Activated CD8-positive, alpha-beta T cell treated with anti-CD3 and anti-CD28 coated beads, Interleukin-2, amount 10 ng/mL, durations not matched to agents 7 days and 5 days (primary cell): ENCODE measurements around the gene DPH7. TPM values are rescaled to one million over a fixed set of nuclear protein-coding genes. Genes with fewer than 3 reads are reported as not detected.
"Not testable (repeated sequence)": the region's sequence is repeated elsewhere in the genome, so short reads cannot be mapped to it uniquely, and the experiment has no call there.

Experiments
- ATAC-seq: fragments of 150-1000 bp; cut with Tn5 transposase; one replicate; pipeline ENCODE4 v1.10.0; 2021; ENCODE audit warnings: moderate library complexity
- CTCF ChIA-PET: fragments of 350-600 bp; sonication (Branson Sonifier 250); formaldehyde crosslinking; loops from one replicate; lab custom pipeline; 2021; ENCODE audit warnings: antibody characterized with exemption; lab: Charles Lee
- POLR2A ChIA-PET: fragments of 350-600 bp; sonication (Branson Sonifier 250); formaldehyde crosslinking; loops from one replicate; lab custom pipeline; 2021; ENCODE audit warnings: antibody characterized with exemption; lab: Charles Lee
- DNase-seq: peaks from one replicate; pipeline ENCODE4 v3.0.0-alpha.2; 2020
- H3K27ac Mint-ChIP-seq: one replicate; pipeline ENCODE4 v1.8.0; 2021; ENCODE audit warnings: mild to moderate bottlenecking, mixed read lengths
- H3K27me3 Mint-ChIP-seq: one replicate; pipeline ENCODE4 v1.8.0; 2021; ENCODE audit warnings: low read depth, mixed read lengths
- H3K36me3 Mint-ChIP-seq: one replicate; pipeline ENCODE4 v1.8.0; 2021; ENCODE audit warnings: low read depth, mixed read lengths
- H3K4me1 Mint-ChIP-seq: one replicate; pipeline ENCODE4 v1.8.0; 2021; ENCODE audit warnings: low read depth, mixed read lengths
- H3K4me3 Mint-ChIP-seq: one replicate; pipeline ENCODE4 v1.8.0; 2021; ENCODE audit warnings: mild to moderate bottlenecking, mixed read lengths
- H3K9me3 Mint-ChIP-seq: one replicate; pipeline ENCODE4 v1.8.0; 2022; ENCODE audit warnings: mixed read lengths; ENCODE audit not compliant: insufficient read depth
- total RNA-seq, 2 experiments: library from RNA; stranded (reverse); gene quantifications; one replicate each; pipeline ENCODE4 v1.2.3, GENCODE V29; 2021

Gene DPH7
- total RNA-seq, 2 experiments from 2014 or later: 36.8 to 37.1 TPM

DNA sequence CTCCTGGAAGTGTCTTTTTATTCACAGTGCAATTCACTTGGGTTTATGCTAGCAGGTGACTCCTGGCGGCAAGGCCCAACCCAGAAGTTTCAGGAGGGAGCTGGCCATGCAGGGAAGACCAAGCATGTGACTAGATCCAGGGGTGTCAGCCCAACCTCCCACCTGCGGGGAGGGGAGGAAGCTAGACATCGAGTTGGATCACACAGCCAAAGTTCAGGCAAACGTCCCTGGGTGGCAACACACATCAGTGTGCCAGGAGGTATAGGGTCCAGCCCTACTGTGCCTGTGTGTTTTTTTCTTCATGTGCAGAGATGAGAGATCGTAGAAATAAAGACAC is 53.8 kb downstream of the DPH7 start:
- no peaks in the 10 kb centered on the region for H3K36me3 Mint-ChIP-seq
- DNase-seq (no peak), ATAC-seq (no peak)
- no peaks in the 10 kb centered on the region for H3K9me3 Mint-ChIP-seq
- H3K4me3 Mint-ChIP-seq: no peak overlapping the region
- ChIA-PET CTCF (interaction anchor here (1.0 to 1.3 kb wide), 2 partner anchors 55 to 238 kb away, joined by 3 to 4 read pairs; no protein-coding TSS in a partner anchor), POLR2A (no interaction called here)
- no peak overlapping the region for H3K27ac Mint-ChIP-seq
- H3K4me1 Mint-ChIP-seq: peaks cover 6% of the 10 kb centered on the region
- H3K27me3 Mint-ChIP-seq: no peaks in the 10 kb centered on the region

DNA sequence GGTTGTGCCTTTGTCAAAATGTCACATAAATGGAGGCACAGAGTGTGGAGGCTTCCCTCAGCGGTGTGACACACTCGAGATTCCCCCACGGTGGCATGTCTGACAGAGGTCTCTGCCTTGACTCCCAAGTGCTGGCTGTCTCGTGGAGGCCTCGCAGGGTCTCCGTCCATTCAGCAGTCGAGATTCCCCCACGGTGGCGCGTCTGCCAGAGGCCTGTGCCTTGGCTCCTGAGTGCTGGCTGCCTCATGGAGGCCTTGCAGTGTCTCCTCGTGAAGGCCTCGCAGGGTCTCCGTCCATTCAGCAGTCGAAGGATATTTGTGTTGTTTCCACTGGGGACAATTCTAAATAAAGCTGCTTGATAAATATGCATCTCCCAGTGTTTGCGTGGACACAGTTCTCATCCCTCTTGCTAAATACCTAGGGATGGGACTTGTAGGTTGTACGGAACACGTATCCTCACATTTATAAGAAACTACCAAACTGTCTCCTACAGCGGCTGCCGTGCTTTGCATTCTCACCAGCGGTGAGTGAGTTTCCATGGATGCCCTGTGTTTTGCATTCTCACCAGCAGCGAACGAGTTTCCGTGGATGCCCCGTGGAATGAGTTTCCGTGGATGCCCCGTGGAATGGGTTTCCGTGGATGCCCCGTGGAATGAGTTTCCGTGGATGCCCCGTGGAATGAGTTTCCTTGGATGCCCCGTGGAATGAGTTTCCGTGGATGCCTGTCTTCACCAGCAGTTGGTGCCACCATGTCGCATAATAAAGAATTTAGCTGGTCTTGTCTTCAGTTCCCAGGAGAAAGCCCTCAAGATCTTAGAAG is 54.4 kb downstream of the DPH7 start:
- H3K4me1 Mint-ChIP-seq: peaks cover 6% of the 10 kb centered on the region
- no peak overlapping the region for H3K4me3 Mint-ChIP-seq
- H3K27me3 Mint-ChIP-seq: no peaks in the 10 kb centered on the region
- ATAC-seq (no peak), DNase-seq (no peak)
- ChIA-PET POLR2A (no interaction called here), CTCF (interaction anchor here (1.0 to 1.3 kb wide), 2 partner anchors 54 to 238 kb away, joined by 3 to 4 read pairs; no protein-coding TSS in a partner anchor)
- no peak overlapping the region for H3K27ac Mint-ChIP-seq
- H3K36me3 Mint-ChIP-seq: no peaks in the 10 kb centered on the region
- H3K9me3 Mint-ChIP-seq: no peaks in the 10 kb centered on the region

DNA sequence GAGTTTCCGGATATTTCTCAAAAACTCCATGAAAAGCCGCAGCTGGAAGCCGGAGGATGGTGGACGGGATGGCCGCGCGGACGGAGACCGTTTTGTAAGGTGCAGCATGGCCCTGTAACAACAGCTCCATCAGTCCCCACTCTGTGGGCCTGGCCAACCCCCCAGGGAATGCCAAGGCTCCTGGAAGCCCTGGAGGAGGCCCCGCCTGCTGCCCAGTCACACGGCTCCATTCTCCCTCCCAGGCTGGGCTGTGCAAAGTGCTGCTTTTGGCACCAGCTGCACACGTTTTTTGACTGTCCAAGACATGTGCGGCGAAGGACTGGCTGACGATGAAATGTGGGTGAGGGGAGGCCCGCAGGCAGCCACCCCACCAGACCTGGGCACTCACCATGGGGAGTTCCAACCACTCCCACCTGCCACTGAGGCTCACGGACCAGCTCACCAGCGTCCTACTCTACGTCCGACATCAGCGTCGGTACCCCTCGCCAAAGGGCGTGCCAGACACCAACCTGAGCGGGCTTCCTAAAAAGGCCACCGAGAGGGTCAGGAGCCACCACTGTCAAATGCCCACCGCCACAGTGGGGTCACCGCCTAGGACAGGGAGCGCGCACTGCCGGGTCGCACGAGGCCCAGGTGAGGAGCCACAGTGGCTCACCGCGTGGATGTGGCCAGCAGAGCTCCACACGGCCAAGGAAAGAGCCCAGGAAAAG is 55.8 kb downstream of the DPH7 start:
- CTCF ChIA-PET: interaction anchor here (1.1 kb wide), 1 partner anchor 13 kb away, joined by 3 read pairs; no protein-coding TSS in a partner anchor
- DNase-seq (no peak), ATAC-seq (no peak)
- Mint-ChIP-seq H3K9me3 (no peaks in the 10 kb centered on the region), H3K36me3 (no peaks in the 10 kb centered on the region), H3K4me1 (peaks cover 6% of the 10 kb centered on the region), H3K27ac (no peak overlapping the region), H3K27me3 (no peaks in the 10 kb centered on the region), H3K4me3 (no peak overlapping the region)
- POLR2A ChIA-PET: no interaction called here

DNA sequence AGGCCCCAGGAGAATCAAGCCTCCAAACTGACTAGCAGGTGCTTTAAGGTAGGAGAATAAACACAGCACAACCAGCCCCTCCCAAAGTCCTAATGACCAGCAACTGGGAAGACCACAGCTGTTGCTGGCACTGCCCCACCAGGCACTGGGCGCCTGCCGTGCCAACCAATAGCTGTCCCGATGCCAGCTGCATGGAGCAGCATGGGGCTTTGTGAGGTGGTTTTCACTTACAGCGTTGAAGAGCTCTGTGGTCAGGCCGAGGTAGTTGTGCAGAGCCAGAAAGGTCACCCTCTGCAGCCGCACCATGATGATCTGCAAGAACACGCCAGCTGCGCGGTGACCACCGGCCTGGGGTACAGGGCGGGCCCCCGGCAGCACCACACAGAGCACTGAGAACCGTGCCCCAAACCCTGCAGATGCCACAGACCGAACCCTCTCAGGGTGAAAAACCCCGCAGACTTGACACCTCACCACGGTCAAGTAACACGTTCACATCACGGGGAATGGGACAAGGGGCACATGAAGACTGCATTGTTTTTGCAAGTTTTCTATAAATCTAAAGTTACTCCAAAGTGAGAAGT is 57.2 kb downstream of the DPH7 start:
- POLR2A ChIA-PET: no interaction called here

DNA sequence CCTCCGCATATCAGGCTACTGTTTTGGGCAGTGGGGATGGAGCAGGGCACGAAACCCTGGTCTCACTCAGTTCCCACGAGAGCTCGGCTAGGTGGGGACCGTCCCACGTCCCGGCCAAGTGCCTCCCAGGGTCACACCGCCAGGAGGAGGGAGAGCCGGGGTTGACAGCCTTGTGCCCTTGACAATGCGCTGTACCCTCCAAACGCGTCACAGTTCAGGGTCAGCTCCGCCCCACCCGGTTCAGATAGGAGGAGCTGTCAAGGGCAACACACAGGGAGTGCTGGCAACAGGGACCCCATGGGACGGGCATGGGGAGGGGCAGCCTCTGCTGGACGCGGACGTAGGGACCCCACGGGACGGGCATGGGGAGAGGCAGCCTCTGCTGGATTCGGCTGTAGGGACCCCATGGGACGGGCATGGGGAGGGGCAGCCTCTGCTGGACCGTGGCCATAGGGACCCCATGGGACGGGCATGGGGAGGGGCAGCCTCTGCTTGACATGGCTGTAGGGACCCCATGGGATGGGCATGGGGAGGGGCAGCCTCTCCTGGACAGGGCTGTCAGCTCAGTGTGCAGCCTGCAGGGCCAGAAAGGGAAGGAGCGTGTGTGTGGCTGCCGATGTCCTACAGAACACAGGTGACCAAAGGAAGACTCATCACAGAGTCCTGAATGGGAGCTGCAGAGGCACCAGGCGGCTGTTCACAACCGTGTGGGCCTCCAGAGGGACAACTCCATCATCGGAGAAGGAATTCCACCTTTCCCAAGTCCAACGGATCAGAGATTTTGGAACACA is 57.9 kb downstream of the DPH7 start:
- POLR2A ChIA-PET: no interaction called here
- no peaks in the 10 kb centered on the region for H3K36me3 Mint-ChIP-seq
- H3K4me1 Mint-ChIP-seq: peaks cover 6% of the 10 kb centered on the region
- no peak overlapping the region for H3K4me3 Mint-ChIP-seq
- H3K9me3 Mint-ChIP-seq: no peaks in the 10 kb centered on the region
- DNase-seq (no peak), ATAC-seq (no peak)
- H3K27me3 Mint-ChIP-seq: no peaks in the 10 kb centered on the region
- no peak overlapping the region for H3K27ac Mint-ChIP-seq
- CTCF ChIA-PET: interaction anchor here (1.0 to 1.2 kb wide), 2 partner anchors 98 kb away, joined by 3 read pairs; partner anchors contain the start of genes EXD3 and NOXA1

More for the DNA sequence above, 57.2 kb downstream of the DPH7 start:
- Mint-ChIP-seq H3K27ac (no peak overlapping the region), H3K36me3 (no peaks in the 10 kb centered on the region), H3K4me1 (peaks cover 6% of the 10 kb centered on the region), H3K9me3 (no peaks in the 10 kb centered on the region), H3K4me3 (no peak overlapping the region), H3K27me3 (no peaks in the 10 kb centered on the region)
- CTCF ChIA-PET: interaction anchor here (1.0 kb wide), 1 partner anchor 98 kb away, joined by 3 read pairs; the partner anchor contains the start of genes EXD3 and NOXA1
- DNase-seq (no peak), ATAC-seq (no peak)

DNA sequence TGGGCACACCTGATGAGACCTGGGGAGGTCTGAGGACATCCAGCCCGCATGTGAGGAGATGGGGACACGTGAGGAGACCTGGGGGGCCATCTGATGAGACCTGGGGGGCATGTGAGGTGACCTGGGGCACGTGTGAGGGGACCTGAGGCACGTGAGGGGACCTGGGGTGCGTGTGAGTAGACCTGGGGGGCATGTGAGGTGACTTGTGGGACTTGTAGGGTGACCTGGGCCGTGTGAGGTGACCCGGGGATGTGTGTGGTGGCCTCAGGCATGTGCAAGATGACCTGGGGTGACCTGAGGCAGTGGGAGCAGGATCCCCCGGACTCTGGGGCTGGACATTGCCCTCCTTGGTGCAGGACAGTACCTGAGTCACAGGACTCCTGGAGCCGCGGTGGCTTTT is 59.2 kb downstream of the DPH7 start:
- H3K36me3 Mint-ChIP-seq: no peaks in the 10 kb centered on the region
- DNase-seq (no peak), ATAC-seq (no peak)
- ChIA-PET POLR2A (no interaction called here), CTCF (interaction anchor here (1.2 kb wide), 1 partner anchor 97 kb away, joined by 3 read pairs; the partner anchor contains the start of gene EXD3)
- no peaks in the 10 kb centered on the region for H3K4me1 Mint-ChIP-seq
- H3K9me3 Mint-ChIP-seq: no peaks in the 10 kb centered on the region
- H3K4me3 Mint-ChIP-seq: no peak overlapping the region
- no peaks in the 10 kb centered on the region for H3K27me3 Mint-ChIP-seq
- H3K27ac Mint-ChIP-seq: peak overlapping the region; percentile 43

DNA sequence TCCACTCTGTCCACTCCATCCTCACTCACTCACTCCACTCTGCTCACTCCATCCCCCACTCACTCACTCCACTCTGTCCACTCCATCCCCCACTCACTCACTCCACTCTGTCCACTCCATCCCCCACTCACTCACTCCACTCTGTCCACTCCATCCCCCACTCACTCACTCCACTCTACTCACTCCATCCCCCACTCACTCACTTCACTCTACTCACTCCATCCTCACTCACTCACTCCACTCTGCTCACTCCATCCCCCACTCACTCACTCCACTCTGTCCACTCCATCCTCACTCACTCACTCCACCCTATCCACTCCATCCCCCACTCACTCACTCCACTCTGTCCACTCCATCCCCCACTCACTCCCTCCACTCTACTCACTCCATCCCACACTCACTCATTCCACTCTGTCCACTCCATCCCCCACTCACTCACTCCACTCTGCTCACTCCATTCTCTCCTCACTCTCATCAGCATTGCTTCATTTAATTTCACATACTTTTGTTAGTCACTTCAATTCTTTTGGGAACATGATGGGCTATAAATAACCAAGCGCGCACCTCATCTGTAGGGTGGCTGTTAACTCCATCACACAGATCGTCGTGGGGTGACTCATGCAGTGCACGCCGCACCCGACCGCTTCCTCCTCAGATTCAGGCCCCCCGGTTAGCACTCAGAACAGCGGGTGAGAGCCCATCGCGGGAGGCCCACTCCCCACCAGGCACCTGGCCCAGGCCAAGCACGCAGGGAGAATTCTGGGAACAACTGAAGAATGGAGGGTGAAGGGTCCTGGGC is 59.9 kb downstream of the DPH7 start:
- H3K27ac Mint-ChIP-seq, H3K27me3 Mint-ChIP-seq, H3K4me3 Mint-ChIP-seq, H3K9me3 Mint-ChIP-seq, DNase-seq, H3K4me1 Mint-ChIP-seq, CTCF ChIA-PET, ATAC-seq, POLR2A ChIA-PET, H3K36me3 Mint-ChIP-seq: not testable (repeated sequence)

DNA sequence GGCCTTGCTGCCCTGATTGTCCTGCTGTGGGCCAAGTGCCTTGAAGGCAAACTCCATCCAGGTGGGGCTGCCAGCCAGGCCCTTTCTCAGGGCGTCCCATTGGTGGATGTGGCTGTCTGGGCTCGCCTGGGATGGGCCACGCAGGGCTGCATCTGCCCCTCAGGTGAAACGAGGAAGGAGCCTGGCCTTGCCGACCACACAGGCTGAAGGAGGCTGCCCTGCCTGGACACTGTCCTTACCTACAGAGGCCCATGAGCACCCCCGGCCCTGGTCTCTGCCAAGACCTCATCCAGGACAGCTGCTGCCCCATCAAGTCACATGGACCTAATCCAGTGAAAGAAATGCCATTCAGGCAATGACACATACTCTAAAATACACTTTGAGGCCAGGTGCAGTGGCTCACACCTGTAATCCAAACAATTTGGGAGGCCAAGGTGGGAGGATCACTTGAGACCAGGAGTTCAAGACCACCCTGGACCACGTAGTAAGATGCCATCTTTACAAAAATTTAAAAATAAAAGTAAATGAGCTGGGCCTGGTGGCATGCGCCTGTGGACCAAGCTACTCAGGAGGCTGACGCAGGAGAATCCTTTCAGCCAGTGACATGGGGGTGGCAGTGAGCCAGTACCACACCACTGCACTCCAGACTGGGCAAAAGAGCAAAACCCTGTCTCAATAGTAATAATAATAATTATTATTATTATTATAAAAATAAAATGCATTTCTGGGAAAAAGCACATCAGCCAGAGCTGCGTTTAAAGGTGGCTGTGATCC is 62.4 kb downstream of the DPH7 start:
- POLR2A ChIA-PET: no interaction called here

DNA sequence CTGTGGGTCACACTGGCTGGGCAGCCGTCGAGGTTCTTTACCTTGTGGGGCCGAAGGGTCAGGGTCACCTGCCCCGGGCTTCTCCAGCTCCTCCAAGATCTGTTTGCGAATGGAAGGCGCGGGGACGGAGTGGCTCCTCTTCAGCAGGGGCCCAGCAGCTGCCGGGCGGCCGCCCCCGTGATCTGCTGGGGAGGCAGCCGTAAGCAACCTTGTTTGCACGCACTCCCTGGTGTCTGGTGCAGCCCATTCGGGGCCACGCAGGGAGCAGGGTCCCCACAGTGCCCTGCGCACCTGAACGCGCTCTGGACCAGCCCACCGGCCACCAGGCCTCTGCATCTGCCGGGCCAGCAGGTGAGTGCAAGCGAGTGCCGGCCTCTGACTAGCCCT is 63.4 kb downstream of the DPH7 start:
- Mint-ChIP-seq H3K27me3 (no peaks in the 10 kb centered on the region), H3K4me1 (peaks cover 4% of the 10 kb centered on the region), H3K9me3 (no peaks in the 10 kb centered on the region), H3K27ac (no peak overlapping the region), H3K36me3 (no peaks in the 10 kb centered on the region), H3K4me3 (no peak overlapping the region)
- no peak for ATAC-seq
- ChIA-PET CTCF (no interaction called here), POLR2A (no interaction called here)
- no peak for DNase-seq

More for the DNA sequence above, 62.4 kb downstream of the DPH7 start:
- H3K4me3 Mint-ChIP-seq: no peak overlapping the region
- no peaks in the 10 kb centered on the region for H3K36me3 Mint-ChIP-seq
- H3K9me3 Mint-ChIP-seq: no peaks in the 10 kb centered on the region
- DNase-seq (no peak), ATAC-seq (no peak)
- H3K27me3 Mint-ChIP-seq: no peaks in the 10 kb centered on the region
- no peak overlapping the region for H3K27ac Mint-ChIP-seq
- CTCF ChIA-PET: no interaction called here
- peaks cover 4% of the 10 kb centered on the region for H3K4me1 Mint-ChIP-seq

DNA sequence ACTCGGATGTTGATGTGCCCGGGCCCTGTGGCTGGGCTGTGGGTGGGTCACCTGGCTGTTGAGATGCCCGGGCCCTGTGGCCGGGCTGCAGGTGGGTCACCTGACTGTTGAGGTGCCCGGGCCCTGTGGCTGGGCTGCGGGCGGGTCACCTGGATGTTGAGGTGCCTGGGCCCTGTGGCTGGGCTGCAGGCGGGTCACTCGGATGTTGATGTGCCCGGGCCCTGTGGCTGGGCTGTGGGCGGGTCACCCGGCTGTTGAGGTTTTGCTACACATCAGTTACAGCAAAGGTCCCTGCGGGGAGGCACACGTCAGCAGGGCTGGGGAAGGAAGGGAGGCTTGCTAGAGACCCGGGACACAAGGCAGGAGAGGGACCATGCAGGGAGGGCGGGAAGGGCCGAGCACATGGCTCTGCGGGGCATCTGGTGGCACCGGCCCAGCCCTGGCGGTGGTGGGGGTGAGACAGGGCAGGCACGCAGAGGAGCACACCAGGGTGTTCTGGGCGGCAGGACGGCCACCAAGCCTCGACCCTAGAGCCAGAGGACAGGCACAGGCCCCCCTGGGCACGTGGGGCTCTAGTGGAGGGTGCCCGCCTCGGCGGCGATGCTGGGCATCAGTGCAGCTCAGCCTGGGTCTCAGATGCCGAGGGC is 63.9 kb downstream of the DPH7 start:
- DNase-seq: no peak
- Mint-ChIP-seq H3K4me3 (no peak overlapping the region), H3K27ac (no peak overlapping the region), H3K9me3 (no peaks in the 10 kb centered on the region), H3K36me3 (no peaks in the 10 kb centered on the region), H3K27me3 (no peaks in the 10 kb centered on the region), H3K4me1 (peaks cover 4% of the 10 kb centered on the region)
- ATAC-seq: no peak
- POLR2A ChIA-PET: no interaction called here
- CTCF ChIA-PET: no interaction called here
